ENCODE measurements around the gene GOLGA8B.
A peak's percentile ranks its signal among the peaks of the same experiment; 100 is the strongest.
"Not testable (repeated sequence)": the region's sequence is repeated elsewhere in the genome, so short reads cannot be mapped to it uniquely, and the experiment has no call there.

GOLGA8B gene

GRCh38 chr15:34597316-34597715 is 13.9 kb upstream of the GOLGA8B start:
- DNase-seq = no peak

- no peak for DNase-seq
Observed at GRCh38 chr15:34594361-34594760, 10.9 kb upstream of the GOLGA8B start.

DNA sequence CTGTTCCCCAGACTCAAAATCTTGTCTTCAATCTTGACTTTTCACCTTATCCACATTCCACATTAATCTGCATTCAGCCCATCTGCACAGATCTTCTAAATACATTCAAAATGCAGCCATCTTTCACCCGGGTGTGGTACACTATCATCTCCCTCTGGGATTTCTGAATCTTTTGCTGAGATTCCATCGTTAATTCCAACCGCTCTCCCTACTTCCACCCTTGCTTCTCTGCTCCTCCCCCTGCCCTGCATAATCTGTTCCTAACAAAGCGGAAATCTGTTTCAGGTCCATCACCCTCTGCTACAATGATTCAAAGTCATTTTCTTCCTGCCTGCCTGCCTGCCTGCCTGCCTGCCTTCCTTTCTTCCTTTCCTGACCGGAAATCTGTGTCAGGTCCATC is 7.9 kb upstream of the GOLGA8B start:
- DNase-seq = no peak

DNA sequence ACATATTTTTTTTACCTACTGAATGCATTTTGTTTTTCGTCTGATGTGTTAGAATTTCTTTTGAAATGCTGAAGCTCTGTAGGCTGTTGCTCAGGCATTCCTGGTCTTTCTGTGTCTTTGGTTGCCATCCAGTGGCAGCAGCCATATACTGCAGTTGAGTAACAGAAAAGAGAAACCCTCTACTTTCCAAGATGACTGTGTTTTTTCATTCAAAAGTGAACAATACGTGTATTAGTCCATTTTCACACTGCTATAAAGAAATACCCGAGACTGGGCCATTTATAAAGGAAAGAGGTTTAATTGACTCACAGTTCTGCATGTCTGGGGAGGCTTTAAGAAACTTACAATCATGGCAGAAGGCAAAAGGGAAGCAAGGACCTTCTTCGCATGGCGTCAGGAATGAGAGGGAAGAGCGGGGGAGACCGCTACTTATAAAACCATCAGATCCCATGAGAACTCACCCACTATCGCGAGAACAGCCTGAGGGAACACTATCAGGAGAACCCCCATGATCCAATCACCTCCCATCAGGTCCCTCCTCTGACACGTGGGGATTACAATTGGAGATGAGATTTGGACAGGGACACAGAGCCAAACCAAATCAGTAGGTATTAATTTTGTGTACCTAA is 4.7 kb upstream of the GOLGA8B start:
- peak; percentile 73 for DNase-seq

GRCh38 chr15:34585966-34586365 is 2.5 kb upstream of the GOLGA8B start:
- DNase-seq = not testable (repeated sequence)

DNA sequence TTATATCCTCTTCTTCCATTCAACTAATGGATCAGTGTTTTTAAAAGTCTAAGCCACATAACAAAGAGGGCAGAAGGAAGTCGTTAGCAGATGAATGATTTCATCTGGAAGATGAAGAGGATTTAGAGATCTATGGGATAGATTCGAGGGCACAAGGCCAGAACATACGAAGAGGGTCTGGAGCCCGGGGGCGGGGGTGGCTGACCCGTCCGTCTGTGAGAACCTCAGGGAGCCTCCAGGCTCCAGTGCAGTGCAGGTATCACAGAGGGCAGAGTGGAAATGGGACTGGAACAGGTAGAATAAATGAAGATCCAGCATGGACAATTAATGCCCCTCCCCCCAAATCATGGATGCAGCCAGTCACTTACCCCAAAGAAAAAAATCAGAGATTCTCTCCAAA is 1.5 kb upstream of the GOLGA8B start:
- no peak for DNase-seq

GRCh38 chr15:34584330-34584668 is 848 bp upstream of the GOLGA8B start:
- no peak for DNase-seq

- no peak for DNase-seq
Observed at GRCh38 chr15:34582461-34583371, 735 bp downstream of the GOLGA8B start.

DNA sequence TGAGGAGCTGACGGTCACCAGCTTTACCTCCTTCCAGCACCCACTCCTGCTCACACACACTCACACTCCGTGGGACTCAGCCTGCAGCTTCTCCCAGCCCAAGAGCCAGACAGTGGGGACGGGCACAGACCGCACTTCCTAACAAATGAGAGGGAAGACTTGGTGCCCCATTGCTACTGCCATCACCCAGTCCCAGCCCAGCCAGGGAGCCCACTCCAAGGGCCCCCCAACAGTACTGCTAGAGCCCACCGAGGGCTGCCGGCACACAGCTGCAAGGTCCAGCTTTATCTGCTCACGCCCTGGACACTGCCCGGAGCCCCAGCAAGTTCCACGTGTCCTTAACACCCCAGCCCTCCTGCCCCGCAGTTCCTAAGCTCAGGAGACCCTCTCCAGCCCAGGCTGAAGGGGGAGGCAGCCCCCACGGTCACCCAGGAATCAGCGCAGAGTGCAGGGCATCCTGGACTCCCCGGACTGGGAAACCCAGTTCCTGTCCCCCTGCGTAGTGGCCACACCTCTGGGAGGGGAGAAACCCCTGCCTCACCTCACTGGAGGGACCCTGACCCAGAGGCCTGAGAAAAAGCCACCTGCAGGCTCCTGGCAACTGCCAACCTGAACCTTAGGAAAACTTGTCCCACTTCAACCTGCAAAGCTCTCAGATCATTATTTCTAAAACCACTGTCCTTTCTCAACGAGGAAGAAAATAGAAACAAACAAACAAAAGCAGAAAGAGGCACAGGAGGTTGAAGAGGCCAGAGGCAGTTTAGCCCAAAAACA is 1.6 kb downstream of the GOLGA8B start:
- not testable (repeated sequence) for DNase-seq

- DNase-seq = no peak
Observed at GRCh38 chr15:34581043-34581365, 2.4 kb downstream of the GOLGA8B start.

DNA sequence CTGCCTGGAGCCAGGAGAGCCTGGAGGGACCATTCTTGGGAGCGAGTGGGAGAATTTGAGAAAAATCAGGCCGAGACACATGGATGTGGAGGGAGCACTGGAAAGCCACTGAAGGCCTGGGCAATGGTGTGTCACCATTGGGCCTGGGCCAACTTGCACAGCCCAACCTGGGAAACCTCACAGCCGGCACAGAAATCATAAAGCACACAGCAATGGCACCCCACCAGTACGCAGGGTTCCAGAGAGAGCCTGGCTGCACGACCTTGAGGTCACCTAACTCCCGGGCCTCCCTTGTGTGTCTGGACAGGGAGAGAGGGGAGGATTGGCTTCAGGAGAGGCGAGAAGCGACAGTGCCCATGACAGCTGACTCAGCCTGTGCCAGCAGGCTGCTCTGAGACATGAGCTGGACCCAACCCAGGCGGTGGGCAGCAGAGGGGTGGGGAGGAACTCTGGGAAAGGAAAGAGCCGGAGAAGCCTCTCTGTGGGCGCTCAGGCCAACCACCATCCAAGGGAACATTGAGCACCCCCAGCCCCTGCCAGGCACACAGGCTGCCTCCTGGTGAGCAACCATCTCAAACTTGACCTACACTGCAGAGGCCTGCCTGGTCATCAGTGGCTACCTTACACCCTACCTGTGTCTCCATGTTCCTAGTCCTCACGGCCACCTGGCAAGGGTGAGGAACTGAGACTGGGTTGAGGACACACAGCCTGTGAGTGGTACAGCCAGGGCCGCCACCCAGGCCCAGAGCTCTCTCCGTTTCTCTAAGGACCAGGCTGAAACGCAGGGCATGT is 3.0 kb downstream of the GOLGA8B start:
- DNase-seq = not testable (repeated sequence)

GRCh38 chr15:34578283-34578674 is 5.2 kb downstream of the GOLGA8B start:
- DNase-seq = no peak

GRCh38 chr15:34577658-34578282 is 5.7 kb downstream of the GOLGA8B start:
- DNase-seq = not testable (repeated sequence)

DNA sequence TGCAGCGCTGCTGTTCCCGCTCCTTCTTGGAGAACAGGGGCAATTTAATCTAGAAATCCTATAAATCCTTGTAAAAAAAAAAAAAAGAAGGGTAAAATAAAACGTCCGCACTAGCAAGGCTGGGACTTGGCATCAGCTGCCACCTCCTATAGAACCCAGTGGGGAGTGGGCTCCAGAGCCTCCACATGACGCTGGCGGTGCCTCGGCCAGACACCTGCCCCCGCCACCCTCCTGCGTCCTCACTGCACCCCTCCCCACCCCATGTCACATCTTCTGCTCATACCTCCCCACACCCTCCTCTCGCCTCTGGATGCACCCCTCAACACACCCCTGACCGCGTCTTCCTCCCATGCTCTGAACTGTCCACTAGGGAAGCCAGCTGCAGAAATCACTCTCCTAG is 8.4 kb downstream of the GOLGA8B start:
- DNase-seq = not testable (repeated sequence)

- DNase-seq = not testable (repeated sequence)
Observed at GRCh38 chr15:34572921-34573320, 10.5 kb downstream of the GOLGA8B start.

DNA sequence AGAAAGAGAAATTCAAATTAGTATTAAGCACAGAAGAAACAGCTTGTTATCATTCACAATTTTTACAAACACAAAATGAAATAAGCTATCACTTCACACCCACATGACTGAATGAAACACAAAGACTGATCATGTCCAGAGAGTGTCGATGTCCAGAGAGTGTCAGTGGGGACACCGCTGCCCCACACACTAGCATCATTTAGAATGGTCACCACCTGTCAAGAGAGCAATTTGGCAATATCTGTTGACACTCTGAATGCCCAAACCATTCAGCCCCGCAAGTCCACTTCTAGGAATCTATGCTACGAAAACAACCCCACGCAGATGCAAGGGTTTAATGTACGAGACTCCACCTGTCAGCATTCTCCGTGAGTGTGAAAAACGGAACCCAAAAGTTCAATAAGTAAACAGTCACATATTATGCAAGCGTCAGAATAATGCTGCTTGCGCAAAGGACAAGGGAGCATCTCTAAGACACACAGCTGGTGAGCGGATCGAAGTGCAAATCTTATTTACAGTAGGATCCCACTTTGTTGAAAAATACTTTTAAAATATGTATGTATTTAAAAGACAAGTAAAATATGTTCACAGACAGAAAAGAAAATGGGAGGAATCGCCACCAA is 11.3 kb downstream of the GOLGA8B start:
- not testable (repeated sequence) for DNase-seq

DNA sequence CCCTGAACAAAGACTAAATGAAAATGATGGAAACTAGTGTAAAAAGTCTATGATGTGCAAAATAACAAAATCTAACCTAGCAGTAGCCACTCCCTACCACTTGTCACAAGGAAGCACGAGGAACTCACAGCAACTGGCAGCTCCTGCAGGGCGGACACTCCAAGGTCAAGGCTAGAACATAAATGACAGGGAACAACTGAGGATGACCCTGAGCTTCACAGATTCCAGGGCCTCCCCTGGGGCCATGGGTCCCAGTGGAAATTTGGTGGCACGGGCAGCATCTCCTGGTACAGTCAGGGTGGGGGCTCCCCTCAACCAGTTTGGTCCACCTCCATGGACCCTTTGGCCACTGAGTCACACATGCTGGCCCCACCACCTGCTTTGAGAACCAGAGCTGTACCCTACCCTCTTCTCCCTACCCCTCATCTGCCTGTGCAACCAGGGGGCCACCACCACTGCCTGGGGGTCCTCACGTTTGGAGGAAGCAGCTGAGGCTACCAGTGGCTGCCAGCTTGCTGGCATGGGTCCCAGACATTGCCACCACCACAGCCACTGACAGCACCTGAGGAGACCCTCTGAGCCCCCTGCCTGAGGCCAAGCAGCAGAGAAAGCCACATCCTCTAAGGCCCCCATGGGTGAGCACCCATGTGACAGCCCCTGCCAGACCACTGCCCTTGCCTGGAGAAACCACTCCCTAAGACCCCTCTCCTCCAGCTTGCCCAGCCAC is 13.6 kb downstream of the GOLGA8B start:
- not testable (repeated sequence) for DNase-seq

DNA sequence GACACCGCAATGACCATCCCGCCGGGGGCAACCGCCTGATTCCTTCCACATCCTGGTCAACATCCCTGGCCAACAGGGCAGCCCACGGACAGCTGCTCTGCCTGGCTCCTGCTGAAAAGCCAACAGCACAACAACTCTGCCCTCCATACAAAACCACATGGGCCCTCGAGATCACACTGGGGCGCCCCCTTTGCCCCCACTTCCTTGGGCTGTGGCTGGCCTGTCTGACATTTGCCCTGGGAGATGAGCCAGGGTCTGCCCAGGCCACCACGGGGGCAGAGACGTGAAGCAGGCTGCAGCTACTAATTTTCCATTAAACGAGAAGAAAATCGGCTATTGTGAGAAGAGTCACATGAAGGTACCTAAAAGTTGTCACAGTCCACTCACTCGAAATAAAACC is 16.3 kb downstream of the GOLGA8B start:
- not testable (repeated sequence) for DNase-seq

- DNase-seq = not testable (repeated sequence)
Observed at GRCh38 chr15:34564711-34565110, 18.7 kb downstream of the GOLGA8B start.

GRCh38 chr15:34560814-34561213 is 22.6 kb downstream of the GOLGA8B start:
- DNase-seq = not testable (repeated sequence)

GRCh38 chr15:34559764-34560163 is 23.7 kb downstream of the GOLGA8B start:
- not testable (repeated sequence) for DNase-seq
